ENCODE results near the gene HSPBP1. TPM values are rescaled to one million over a fixed set of nuclear protein-coding genes. Genes with fewer than 3 reads are reported as not detected.

Gene HSPBP1
- total and polyA plus RNA-seq, 9 of the 15 experiments (the other 6 are each of a cell fraction or from before 2014, with no cell fraction given), result 0.83 to 81.3 (median 21.8) TPM

DNA sequence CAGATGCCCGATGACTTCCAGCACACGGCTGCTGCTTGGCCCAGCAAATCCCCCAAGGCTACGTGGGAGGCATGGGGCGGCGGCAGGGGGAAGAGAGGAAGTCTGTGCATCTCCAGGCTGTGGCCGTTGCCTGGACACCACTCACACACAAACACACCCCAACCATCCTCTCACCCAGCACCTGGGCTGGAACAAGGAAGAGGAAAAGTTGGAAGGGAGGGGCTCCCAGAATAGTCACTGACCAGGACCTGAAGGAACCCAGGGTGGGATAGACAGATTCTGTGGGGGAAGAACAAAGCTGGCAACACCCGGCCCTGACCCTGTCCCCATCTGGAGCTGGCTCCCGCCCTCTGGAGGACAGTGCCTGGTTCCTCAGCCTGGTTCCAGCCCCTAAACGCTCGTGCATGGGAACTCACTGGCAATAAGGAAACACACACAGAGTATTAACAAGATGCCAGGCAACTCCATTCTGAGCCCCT is 32.2 kb downstream of the HSPBP1 start:
- Histone ChIP-seq H3K9me1 (ENCODE audit: control insufficient read depth, insufficient read depth, low read length) (peaks cover 3% of the 10 kb centered on the region), H3K27me3 (ENCODE audit: control insufficient read depth in 2 of 2, insufficient read depth in 2 of 2, low read length in 2 of 2) (no peaks in the 10 kb centered on the region; a peak in 1 of 5 replicates), H3K79me2 (ENCODE audit: control insufficient read depth, insufficient read depth, low read length) (peaks cover 56% of the 10 kb centered on the region), H3K4me3 (no peak overlapping the region), H3K4me2 (ENCODE audit: insufficient read depth, low read length) (no peak overlapping the region), H4K20me1 (replicated peaks; ENCODE audit: control insufficient read depth, insufficient read depth, low read length) (peaks cover 49% of the 10 kb centered on the region), H2AFZ (ENCODE audit: low read depth, low read length) (no peak overlapping the region), H3K9ac (ENCODE audit: insufficient read depth in 1 of 2, low read depth in 2 of 2, low read length in 2 of 2) (peak overlapping the region in 1 of 2 experiments; percentile 66; a peak in 1 of 4 replicates), H3K36me3 (ENCODE audit: control insufficient read depth, insufficient read depth, low read length) (peaks cover 90% of the 10 kb centered on the region), H3K27ac (ENCODE audit: extremely low read depth, low read depth, low read length) (no peak overlapping the region), H3K4me1 (replicated peaks in 1 of 2; ENCODE audit: control insufficient read depth in 2 of 2, insufficient read depth in 2 of 2, low read length in 2 of 2) (peaks cover 7 to 36% of the 10 kb centered on the region in 2 experiments; a peak in 4 of 5 replicates), H3K9me3 (replicated peaks; ENCODE audit: control insufficient read depth, insufficient read depth, low read depth, low read length) (no peaks in the 10 kb centered on the region)
- DNase-seq (ENCODE audit: extremely low read depth in 1 of 4, low spot score in 3 of 4) (peak in 1 of 4 experiments; percentile 21), FAIRE-seq (no peak), ATAC-seq (peak; percentile 25; the same call in 2 of the 3 replicates)
- in situ Hi-C loops (cut with MboI), result no loop called here
- intact Hi-C loops (cut with micrococcal nuclease), result no loop called here
- CTCF ChIA-PET (ENCODE audit: low intra/inter-chr PET ratio), result no interaction called here
- WGBS (ENCODE audit: insufficient coverage, low coverage, missing lambda C conversion rate), result 75% methylated on average over 6 of the region's 10 CpGs
- BruUV-seq (replicated peaks), result no TSS peak
- POLR2A ChIA-PET, result interaction anchor here (2.1 to 2.9 kb wide), 2 partner anchors 9 to 12 kb away, joined by 11 to 26 read pairs; partner anchors contain the start of gene PPP6R1
- TF ChIP-seq SPI1 (IDR thresholded peaks at IDR 0.05; ENCODE audit: borderline replicate concordance, low read depth, low read length) (peak; percentile 67), FOXJ2 (tag; IDR thresholded peaks at IDR 0.05) (peak; percentile 47; the same call in 1 of the 2 replicates), RFX1 (IDR thresholded peaks at IDR 0.05) (peak; percentile 67), PTTG1 (tag; IDR thresholded peaks at IDR 0.05; ENCODE audit: low read depth) (no peak)
- TF ChIP-seq, protein P1, sequence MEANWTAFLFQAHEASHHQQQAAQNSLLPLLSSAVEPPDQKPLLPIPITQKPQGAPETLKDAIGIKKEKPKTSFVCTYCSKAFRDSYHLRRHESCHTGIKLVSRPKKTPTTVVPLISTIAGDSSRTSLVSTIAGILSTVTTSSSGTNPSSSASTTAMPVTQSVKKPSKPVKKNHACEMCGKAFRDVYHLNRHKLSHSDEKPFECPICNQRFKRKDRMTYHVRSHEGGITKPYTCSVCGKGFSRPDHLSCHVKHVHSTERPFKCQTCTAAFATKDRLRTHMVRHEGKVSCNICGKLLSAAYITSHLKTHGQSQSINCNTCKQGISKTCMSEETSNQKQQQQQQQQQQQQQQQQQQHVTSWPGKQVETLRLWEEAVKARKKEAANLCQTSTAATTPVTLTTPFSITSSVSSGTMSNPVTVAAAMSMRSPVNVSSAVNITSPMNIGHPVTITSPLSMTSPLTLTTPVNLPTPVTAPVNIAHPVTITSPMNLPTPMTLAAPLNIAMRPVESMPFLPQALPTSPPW (CRISPR knock-in tag; IDR thresholded peaks at IDR 0.05), result peak; percentile 15; the same call in 1 of the 2 replicates
